H1 (cell line): ENCODE results near the gene TMEM170A. TPM values are rescaled to one million over a fixed set of nuclear protein-coding genes. Genes with fewer than 3 reads are reported as not detected.

ENCODE experiments used
- EGR1 ChIP-seq: IDR thresholded peaks from 2 replicates; pipeline ENCODE4 v1.6.1; 2011; ENCODE audit warnings: low read depth, low read length, borderline replicate concordance
- FOSL1 ChIP-seq: IDR thresholded peaks from 2 replicates; pipeline ENCODE4 v1.6.1; 2011; ENCODE audit warnings: mild to moderate bottlenecking, low read depth, low read length, moderate library complexity; ENCODE audit not compliant: insufficient read depth
- JUN ChIP-seq: IDR thresholded peaks from 2 replicates; pipeline ENCODE4 v1.6.1; 2011; ENCODE audit warnings: low read depth, mild to moderate bottlenecking, improper control_type of control experiment, low read length
- POLR2A ChIP-seq, 2 experiments: IDR thresholded peaks; 1 replicate in 1 of 2; 2 replicates in 1 of 2; pipeline ENCODE4 v1.6.1; 2011; ENCODE audit warnings: low read depth in 2 of 2, low read length in 2 of 2, mild to moderate bottlenecking in 2 of 2; ENCODE audit errors: control extremely low read depth in 1 of 2
- SAP30 ChIP-seq: fragments of 300-600 bp; sonication (generic); IDR thresholded peaks from 2 replicates; pipeline ENCODE4 v1.7.1; 2012; ENCODE audit warnings: low read length, moderate library complexity, mild to moderate bottlenecking, inconsistent platforms; ENCODE audit not compliant: insufficient read depth, insufficient replicate concordance
- polyA plus RNA-seq, 7 experiments: library from polyadenylated mRNA; depleted of rRNA in 3 of 7; stranded (reverse) in 5 of 7; unstranded in 2 of 7; fragments of >200 nt in 5 of 7; fragments of 200-250 nt in 2 of 7; gene quantifications; 1 replicate in 5 of 7; 2 replicates in 1 of 7; 4 replicates in 1 of 7; pipeline versions ENCODE4 v1.2.1 to v1.2.3, GENCODE V29; 2011 to 2013; ENCODE audit warnings: missing spikeins in 2 of 7, mixed read lengths in 2 of 7
- total RNA-seq: library from RNA; stranded (reverse); fragmentation: NEBNext Ultra II Directional; extraction: Animal tissue kit (Norgen Biotek cat#: 25700); gene quantifications from 2 replicates; pipeline ENCODE4 v1.2.1, GENCODE V29; 2021

Gene TMEM170A
- total and polyA plus RNA-seq, 2 of the 8 experiments (the other 6 are each of a cell fraction or from before 2014, with no cell fraction given): 22.9 to 56.6 TPM

DNA sequence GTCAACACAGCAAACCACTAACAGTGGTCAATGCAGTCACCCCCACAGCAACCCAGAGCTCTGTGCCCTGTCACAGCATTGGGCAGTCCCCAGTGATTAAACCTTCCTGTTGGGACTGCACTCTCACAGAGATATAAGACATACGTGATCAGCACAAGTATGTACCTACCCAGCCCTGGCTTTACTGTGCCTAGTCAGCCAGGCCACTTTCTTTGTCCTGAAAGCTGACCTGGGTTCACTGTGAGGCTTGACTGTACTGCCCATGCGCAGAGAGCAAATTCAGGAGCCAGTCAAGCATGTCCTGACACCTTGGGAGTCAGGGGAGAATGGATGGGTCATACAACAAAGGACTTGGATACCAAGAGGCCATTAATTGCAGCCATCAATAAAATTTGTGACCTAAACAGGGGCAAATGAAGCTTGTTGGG is 10.9 kb upstream of the TMEM170A start (continued):
- TF ChIP-seq EGR1 (no peak), POLR2A (IDR thresholded peaks at IDR 0.05; ENCODE audit: control extremely low read depth in 1 of 2, low read depth in 2 of 2, low read length in 2 of 2) (no peak), SAP30 (no peak), FOSL1 (no peak), JUN (no peak)
- TF ChIP-seq, all 59 proteins: peak for 0
